GM18867 (cell line): ENCODE measurements around the gene OPTC.
"Not testable (repeated sequence)": the region's sequence is repeated elsewhere in the genome, so short reads cannot be mapped to it uniquely, and the experiment has no call there.

Source experiments
- ATAC-seq: cut with Tn5 transposase; IDR thresholded peaks from one replicate; pipeline ENCODE4 v1.9.1; 2021; ENCODE audit warnings: mild to moderate bottlenecking, moderate library complexity; ENCODE audit not compliant: unreplicated experiment

Gene OPTC

DNA sequence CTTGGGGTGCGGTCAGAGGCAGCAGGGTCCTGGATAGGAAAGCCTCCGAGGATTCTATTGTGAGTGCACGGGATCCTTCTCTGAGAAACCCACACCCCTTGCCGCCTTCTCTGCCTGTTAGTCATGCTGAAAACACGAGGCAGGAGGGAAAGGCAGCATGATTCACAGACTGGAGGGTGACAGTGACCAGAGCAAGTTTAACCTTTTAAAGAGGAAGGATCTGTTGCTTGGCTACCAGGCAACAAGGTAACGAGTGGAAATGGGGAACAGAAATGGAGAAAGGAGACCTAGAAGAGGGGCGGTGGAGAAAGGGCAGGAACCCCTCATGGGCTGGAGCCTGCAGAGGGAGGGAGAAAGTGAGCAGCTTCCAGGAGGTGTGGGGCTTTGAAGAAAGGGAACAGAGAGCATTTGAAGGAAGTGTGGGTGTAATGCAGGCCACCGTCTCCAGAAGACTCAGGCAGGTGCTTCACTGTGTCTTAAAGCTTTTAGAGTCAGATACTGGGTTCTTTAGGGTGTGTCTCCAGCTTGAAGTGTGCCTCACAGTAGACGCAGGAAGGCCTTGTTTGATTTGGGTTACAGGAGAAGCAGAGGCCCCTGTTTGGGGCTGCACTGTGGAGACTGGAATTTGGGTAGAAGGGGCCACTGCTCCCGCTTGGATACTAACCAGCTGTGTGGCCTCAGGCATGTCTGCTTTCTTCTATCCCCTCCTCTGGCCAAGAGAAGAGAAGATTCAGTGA is 19.1 kb downstream of the OPTC start:
- no peak for ATAC-seq

- ATAC-seq: no peak
These were observed 19.7 kb downstream of the OPTC start for GRCh38 chr1:203513585-203514031.

GRCh38 chr1:203516184-203516583 is 22.2 kb downstream of the OPTC start:
- no peak for ATAC-seq

- no peak for ATAC-seq
These were observed 23.0 kb downstream of the OPTC start for GRCh38 chr1:203516906-203517305.

- ATAC-seq: no peak
These were observed 23.6 kb downstream of the OPTC start for GRCh38 chr1:203517426-203518110.

- not testable (repeated sequence) for ATAC-seq
These were observed 24.2 kb downstream of the OPTC start for GRCh38 chr1:203518139-203518538.

DNA sequence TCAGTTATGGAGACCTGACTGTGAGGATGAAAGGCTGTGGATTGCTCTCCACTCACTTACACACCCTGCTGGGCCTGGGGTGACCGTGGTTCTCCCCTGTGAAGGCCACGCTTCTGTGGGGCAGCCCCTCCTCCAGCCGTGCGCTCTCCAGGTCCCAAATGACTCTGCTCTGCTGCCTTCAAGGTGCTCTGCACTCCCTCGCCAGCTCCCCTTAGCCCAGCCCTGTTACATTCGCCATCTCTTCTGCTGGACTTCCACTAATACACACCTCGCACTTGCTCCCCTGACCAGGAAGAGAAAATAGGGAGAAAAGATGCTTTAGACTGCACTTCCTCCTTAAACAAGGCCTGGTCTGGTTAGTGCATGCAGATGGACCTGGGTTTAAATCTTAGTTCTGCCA is 24.6 kb downstream of the OPTC start:
- no peak for ATAC-seq

DNA sequence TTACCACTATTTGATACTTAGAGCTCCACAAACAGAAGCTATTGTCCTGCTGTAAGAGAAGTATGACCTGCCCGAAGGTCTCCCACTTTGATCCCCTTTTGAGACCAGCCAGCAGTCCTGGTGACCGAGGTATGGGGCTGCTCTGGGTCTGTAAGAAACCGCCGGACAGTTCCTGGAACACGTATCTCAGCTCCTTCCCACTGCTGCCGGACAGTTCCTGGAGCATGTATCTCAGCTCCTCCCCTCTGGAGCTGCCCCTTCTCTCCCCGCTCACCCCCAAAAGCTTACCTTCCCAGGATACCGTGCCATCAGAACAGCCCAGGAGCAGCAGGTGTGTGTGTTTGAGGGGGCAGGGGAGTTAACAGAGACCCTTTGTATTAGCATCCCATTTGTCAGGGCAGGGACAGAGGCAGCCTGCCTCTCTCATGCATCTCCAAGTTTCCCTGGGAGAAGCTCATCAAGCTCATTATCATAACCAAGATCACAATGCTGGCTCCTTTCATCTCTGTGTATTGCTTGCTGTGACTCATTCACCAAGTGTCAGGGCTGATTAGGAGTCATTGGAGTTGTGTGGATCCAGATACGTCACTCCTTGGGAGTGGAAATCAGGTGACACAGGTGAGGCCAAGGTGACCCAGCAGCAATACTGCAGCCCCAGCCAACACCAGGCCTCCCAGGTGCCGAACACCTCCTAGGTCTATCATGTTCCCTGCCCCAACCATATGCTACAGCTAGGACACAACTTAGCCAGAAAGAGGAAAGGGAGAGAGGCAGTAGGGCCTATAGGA is 25.3 kb downstream of the OPTC start:
- ATAC-seq: no peak

GRCh38 chr1:203519896-203520295 is 25.9 kb downstream of the OPTC start:
- no peak for ATAC-seq

- ATAC-seq: no peak
These were observed 26.4 kb downstream of the OPTC start for GRCh38 chr1:203520315-203520714.

DNA sequence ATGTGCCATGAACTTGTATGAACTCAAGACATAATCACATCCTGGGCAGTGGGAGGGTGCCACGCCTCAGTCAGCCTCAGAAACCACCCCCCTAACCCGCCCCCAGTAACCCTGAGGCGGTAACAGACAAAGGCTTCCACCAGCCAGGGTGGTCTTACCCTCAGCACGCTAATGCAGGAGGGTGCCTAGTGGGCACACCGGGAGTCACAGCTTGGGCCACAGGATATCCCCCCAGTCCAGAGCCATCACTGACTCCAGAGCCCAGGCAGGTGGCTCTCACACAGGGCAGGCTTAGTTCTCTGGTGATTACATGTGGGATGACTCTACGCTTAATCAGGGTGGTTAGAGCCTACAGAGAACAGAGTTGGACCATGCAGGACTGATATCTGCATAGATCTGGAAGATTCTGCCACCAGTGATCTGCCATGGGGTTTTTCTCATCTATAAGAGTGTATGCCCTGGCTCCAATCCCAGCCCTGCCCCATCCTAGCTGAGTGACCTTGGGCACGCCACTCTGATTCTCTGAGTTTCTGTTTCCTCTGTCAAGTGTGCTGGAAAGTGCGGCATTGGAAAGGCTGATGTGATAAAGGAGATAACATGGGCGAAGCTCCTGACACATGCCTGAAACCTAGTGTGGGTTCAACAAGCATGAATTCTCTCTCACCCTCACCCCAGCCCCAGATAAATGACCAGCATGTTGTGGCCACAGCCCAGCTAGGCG is 27.3 kb downstream of the OPTC start:
- ATAC-seq: no peak

DNA sequence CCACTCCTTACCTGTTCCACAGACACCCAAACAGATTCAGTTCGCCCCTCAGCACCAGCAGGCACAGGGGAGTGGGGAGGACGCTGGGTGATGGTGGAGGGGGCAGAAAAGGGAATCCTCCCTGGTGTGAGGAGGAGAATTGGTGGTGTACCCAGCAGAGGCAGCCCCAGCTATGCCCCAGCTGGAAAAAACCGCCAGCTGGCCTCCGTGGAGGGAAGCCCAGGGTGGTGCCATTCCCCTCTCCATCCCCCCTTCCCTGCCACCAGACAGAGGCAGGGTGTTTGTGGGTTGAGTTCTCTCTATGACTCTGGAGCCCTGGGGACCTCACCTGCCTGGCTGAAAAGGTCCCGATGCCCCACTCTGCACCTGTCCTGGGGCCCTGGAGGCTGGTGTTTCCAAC is 27.9 kb downstream of the OPTC start:
- no peak for ATAC-seq

- ATAC-seq: no peak
These were observed 28.3 kb downstream of the OPTC start for GRCh38 chr1:203522237-203522636.

- no peak for ATAC-seq
These were observed 29.7 kb downstream of the OPTC start for GRCh38 chr1:203523667-203524066.

- no peak for ATAC-seq
These were observed 30.2 kb downstream of the OPTC start for GRCh38 chr1:203524152-203524551.

- no peak for ATAC-seq
These were observed 30.9 kb downstream of the OPTC start for GRCh38 chr1:203524824-203525223.

DNA sequence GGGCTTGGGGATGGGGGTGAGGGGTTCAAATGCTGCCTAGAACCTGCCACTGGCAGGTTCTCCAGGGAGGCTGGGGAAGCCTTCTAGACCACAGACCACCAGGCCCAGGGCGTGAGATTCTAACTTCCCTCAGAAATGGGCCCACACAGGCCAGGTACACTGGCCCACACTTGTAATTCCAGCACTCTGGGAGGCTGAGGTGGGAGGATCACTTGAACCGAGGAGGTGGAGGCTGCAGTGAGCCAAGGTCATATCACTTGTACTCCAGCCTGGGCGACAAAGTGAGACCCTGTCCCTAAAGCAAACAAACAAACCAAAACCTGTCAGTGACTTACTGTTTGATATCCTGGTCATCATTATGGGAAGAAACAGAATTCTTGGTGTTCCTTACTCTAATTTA is 31.7 kb downstream of the OPTC start:
- no peak for ATAC-seq

DNA sequence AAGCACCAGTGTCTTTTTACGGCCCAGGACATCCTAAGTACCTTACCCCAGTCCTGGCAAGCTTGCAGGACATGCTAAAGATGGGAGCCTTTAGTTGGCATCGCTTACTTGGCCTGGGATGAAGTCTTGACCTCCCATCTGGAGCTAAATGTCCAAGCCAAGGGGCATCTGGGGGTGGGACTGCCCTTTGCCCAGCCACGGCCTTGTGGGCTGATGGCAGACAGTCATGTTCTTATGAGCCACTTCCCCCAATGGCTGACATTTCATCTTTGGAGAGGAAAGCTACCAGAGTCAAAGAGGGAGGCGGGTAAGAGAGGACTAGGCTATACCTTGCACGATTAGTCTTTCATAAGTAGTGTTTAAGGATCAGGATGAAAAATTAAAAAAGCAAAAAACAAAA is 32.2 kb downstream of the OPTC start:
- no peak for ATAC-seq

- no peak for ATAC-seq
These were observed 32.6 kb downstream of the OPTC start for GRCh38 chr1:203526572-203526971.

- no peak for ATAC-seq
These were observed 33.1 kb downstream of the OPTC start for GRCh38 chr1:203527013-203527412.

GRCh38 chr1:203528063-203528462 is 34.1 kb downstream of the OPTC start:
- no peak for ATAC-seq
